ENCODE measurements around the gene RANBP17. TPM values are rescaled to one million over a fixed set of nuclear protein-coding genes. Genes with fewer than 3 reads are reported as not detected.
"Not testable (repeated sequence)": the region's sequence is repeated elsewhere in the genome, so short reads cannot be mapped to it uniquely, and the experiment has no call there.

The RANBP17 gene
- total RNA-seq, 4 donors from 2014 or later = 9.8 to 20.8 (median 10.3) TPM

DNA sequence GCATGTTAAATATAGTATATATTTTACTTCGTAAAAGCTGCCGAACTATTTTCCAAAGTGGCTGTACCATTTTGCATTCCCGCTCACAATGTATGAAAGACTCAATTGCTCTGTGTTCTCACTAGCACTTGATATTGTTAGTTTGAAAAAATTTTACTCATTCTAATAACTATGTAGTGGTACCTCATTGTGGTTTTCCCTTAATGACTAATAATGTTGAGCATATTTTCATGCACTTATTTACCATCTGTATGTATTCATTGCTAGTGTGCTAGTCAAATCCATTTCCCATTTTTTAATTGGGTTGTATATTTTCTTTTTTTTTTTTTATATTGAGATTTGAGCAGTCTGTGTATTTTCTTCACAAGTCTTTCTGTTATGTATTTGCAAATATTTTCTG lies 58.4 kb downstream of the RANBP17 start:
- Histone ChIP-seq H3K27ac (no peak overlapping the region), H3K4me3 (no peak overlapping the region), H3K4me1 (no peaks in the 10 kb centered on the region), H3K36me3 (no peaks in the 10 kb centered on the region), H3K9me3 (no peaks in the 10 kb centered on the region), H3K27me3 (no peaks in the 10 kb centered on the region)
- no peak for TF ChIP-seq POLR2A (IDR thresholded peaks at IDR 0.05)
- TF ChIP-seq, protein P1, sequence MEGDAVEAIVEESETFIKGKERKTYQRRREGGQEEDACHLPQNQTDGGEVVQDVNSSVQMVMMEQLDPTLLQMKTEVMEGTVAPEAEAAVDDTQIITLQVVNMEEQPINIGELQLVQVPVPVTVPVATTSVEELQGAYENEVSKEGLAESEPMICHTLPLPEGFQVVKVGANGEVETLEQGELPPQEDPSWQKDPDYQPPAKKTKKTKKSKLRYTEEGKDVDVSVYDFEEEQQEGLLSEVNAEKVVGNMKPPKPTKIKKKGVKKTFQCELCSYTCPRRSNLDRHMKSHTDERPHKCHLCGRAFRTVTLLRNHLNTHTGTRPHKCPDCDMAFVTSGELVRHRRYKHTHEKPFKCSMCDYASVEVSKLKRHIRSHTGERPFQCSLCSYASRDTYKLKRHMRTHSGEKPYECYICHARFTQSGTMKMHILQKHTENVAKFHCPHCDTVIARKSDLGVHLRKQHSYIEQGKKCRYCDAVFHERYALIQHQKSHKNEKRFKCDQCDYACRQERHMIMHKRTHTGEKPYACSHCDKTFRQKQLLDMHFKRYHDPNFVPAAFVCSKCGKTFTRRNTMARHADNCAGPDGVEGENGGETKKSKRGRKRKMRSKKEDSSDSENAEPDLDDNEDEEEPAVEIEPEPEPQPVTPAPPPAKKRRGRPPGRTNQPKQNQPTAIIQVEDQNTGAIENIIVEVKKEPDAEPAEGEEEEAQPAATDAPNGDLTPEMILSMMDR (IDR thresholded peaks at IDR 0.05) = no peak
- no peak for DNase-seq

DNA sequence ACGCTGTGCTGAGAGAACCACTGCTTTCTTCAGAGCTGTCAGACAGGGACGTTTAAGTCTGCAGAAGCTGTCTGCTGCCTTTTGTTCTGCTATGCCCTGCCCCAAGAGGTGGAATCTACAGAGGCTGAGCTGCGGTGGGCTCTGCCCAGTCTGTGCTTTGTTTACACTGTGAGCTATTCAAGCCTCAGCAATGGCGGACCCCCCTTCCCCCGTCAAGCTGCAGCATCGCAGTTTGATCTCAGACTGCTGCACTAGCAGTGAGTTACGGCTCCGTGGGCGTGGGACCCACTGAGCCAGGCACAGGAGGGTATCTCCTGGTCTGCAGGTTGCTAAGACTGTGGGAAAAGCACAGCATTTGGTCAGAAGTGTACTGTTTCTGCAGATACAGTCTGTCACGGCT lies 60.5 kb downstream of the RANBP17 start:
- not testable (repeated sequence) for H3K9me3 ChIP-seq, H3K27ac ChIP-seq, H3K4me3 ChIP-seq, DNase-seq, H3K4me1 ChIP-seq, H3K27me3 ChIP-seq, H3K36me3 ChIP-seq

DNA sequence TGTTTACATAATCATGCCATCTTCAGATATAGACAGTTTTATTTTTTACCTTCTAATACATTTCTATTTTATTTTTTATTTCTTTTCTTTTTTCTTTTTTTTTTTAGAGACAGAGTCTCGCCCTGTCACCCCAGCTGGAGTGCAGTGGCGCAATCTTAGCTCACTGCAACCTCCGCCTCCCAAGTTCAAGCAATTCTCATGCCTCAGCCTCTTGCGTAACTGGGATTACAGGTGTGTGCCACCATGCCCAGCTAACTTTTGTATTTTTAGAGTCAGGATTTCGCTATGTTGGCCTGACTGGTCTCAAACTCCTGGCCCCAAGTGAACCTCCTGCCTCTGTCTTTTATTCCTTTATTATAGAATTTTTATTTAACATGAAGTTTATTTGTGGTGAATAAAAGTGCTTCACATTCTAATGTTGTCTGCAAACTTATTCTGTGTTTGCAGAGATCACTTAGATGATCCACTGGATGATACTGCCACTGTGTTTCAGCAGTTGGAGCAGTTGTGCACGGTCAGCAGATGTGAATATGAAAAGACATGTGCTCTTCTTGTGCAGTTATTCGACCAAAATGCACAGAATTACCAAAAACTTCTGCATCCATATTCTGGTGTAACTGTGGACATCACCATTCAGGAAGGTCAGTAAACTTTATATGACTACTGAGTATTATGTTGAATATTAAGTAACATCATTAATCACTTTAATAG lies 62.2 kb downstream of the RANBP17 start:
- H3K4me3 ChIP-seq = no peak overlapping the region
- no peak for TF ChIP-seq POLR2A (IDR thresholded peaks at IDR 0.05)
- TF ChIP-seq, protein P1 (IDR thresholded peaks at IDR 0.05) = no peak

DNA sequence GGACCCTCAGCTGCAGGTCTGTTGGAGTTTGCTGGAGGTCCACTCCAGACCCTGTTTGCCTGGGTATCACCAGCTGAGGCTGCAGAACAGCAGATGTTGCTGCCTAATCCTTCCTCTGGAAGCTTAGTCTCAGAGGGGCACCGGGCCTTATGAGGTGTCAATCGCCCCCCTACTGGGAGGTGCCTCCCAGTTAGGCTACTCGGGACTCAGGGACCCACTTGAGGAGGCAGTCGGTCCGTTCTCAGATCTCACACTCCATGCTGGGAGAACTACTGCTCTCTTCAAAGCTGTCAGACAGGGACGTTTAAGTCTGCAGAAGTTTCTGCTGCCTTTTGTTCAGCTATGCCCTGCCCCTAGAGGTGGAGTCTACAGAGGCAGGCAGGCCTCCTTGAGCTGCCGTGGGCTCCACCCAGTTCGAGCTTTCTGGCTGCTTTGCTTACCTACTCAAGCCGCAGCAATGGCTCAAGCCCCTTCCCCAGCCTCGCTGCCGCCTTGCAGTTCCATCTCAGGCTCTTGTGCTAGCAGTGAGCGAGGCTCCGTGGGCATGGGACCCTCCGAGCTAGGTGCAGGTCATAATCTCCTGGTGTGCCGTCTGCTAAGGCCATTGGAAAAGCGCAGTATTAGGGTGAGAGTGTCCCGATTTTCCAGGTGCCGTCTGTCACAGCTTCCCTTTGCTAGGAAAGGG lies 73.9 kb downstream of the RANBP17 start:
- H3K27ac ChIP-seq, H3K9me3 ChIP-seq, H3K4me1 ChIP-seq, H3K4me3 ChIP-seq, H3K36me3 ChIP-seq, H3K27me3 ChIP-seq, DNase-seq: not testable (repeated sequence)

More for the DNA sequence above, 62.2 kb downstream of the RANBP17 start:
- Histone ChIP-seq H3K27ac (no peak overlapping the region), H3K36me3 (no peaks in the 10 kb centered on the region), H3K9me3 (no peaks in the 10 kb centered on the region), H3K4me1 (no peaks in the 10 kb centered on the region), H3K27me3 (no peaks in the 10 kb centered on the region)
- DNase-seq = no peak

DNA sequence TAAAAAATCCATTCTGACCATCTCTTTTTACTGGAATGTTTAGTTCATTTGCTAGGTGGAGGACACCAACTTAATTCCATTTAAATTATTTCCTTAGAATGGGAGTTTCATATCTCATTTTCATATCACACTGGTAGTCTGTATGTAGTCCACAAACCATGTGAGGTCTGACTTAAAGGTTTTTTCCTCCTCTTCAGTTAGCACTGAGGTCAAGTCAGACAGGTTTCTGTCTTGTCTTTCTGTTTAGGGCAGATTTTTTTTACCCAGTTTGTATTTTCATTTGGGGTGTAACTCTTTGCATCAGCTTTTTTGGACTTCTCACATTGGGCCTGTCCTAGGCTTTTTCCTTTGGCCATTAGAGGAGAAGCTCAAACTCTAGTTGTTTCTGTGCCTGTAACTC lies 75.3 kb downstream of the RANBP17 start:
- Histone ChIP-seq H3K27ac (no peak overlapping the region), H3K4me3 (no peak overlapping the region), H3K4me1 (no peaks in the 10 kb centered on the region), H3K9me3 (no peaks in the 10 kb centered on the region), H3K36me3 (no peaks in the 10 kb centered on the region), H3K27me3 (no peaks in the 10 kb centered on the region)
- DNase-seq = no peak
- TF ChIP-seq, protein P1 (IDR thresholded peaks at IDR 0.05) = no peak
- no peak for TF ChIP-seq POLR2A (IDR thresholded peaks at IDR 0.05)

DNA sequence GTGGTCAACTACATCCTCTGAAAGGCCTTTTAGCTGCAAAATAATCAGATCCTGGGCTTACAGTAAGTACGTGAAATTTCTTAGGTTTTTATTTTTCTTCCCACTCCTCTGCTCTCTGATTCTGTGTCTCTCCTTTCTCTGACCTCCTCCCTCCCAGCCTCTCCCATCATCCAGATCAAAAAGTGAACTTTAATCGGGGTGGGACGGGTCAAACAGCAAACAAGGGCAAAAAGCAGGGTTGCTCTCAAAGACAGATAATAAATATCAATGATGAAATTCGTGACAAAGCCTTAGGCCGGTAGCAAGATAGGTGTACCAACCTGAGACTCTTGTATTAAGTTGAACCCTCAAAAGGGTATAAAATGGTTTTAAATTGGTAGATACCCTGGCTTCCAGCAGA lies 76.1 kb downstream of the RANBP17 start:
- no peak for TF ChIP-seq POLR2A (IDR thresholded peaks at IDR 0.05)
- TF ChIP-seq, protein P1 (IDR thresholded peaks at IDR 0.05) = no peak

More for the DNA sequence above, 76.1 kb downstream of the RANBP17 start:
- Histone ChIP-seq H3K27me3 (no peaks in the 10 kb centered on the region), H3K27ac (no peak overlapping the region), H3K4me1 (no peaks in the 10 kb centered on the region), H3K36me3 (no peaks in the 10 kb centered on the region), H3K9me3 (no peaks in the 10 kb centered on the region), H3K4me3 (no peak overlapping the region)
- DNase-seq = no peak
